ENCODE data around the gene NDUFS6. TPM values are rescaled to one million over a fixed set of nuclear protein-coding genes. Genes with fewer than 3 reads are reported as not detected.

The NDUFS6 gene
- total RNA-seq, 2 donors from 2014 or later: 12.5 to 41.9 TPM

DNA sequence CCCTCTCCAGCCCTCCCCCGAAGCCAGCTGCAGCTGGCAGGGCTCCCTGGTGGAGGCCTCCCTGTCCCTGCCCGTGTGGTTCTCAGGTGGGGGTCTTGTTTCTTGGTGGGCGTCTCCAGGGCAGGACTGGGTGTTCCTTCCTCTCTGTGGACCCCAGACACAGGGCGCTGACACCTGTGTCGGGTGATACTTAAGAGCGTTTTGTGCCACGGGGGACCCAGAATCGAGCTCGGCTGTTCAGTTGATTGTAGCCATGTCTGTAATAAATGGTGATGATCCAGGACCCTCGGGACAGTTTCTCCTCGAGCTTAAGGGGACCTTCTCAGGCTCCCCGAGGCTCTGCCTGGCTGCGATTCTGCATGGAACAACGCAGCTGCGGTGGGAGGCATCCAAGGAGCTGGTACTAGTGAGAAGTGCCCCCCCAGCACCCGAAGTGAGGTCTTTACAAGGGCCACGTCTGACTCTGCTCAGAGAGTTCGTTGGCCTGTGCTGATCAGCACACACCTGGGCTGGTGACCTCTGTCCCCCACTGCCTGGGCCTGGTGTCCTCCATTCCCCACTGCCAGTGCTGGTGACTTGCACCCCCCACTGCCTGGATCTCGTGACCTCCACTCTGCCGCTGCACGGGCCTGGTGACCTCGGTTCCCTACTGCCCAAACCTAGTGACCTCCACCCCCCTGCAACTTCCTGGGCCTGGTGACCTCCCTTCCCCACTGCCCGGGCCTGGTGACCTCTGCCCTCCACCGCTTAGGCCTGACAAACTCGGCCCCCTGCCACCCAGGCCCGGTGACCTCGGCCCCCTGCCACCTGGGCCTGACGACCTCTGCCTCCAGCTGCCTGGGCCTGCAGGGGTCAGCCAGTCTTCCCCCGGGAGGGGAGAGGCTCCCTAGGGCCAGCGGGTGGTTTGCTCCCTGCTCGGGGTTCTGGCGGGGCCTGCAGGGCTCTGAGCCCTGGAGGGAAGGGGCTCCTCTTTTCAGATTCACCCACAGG, 36.0 kb downstream of the NDUFS6 start:
- H3K27ac ChIP-seq: no peak overlapping the region
- H3K4me3 ChIP-seq: no peak overlapping the region
- H3K36me3 ChIP-seq (replicated peaks in 1 of 2; ENCODE audit: insufficient read depth in 1 of 2, low read depth in 2 of 2): no peaks in the 10 kb centered on the region
- DNase-seq (no peak), ATAC-seq (no peak)
- TF ChIP-seq POLR2A (IDR thresholded peaks at IDR 0.05): no peak
- TF ChIP-seq, protein P1, sequence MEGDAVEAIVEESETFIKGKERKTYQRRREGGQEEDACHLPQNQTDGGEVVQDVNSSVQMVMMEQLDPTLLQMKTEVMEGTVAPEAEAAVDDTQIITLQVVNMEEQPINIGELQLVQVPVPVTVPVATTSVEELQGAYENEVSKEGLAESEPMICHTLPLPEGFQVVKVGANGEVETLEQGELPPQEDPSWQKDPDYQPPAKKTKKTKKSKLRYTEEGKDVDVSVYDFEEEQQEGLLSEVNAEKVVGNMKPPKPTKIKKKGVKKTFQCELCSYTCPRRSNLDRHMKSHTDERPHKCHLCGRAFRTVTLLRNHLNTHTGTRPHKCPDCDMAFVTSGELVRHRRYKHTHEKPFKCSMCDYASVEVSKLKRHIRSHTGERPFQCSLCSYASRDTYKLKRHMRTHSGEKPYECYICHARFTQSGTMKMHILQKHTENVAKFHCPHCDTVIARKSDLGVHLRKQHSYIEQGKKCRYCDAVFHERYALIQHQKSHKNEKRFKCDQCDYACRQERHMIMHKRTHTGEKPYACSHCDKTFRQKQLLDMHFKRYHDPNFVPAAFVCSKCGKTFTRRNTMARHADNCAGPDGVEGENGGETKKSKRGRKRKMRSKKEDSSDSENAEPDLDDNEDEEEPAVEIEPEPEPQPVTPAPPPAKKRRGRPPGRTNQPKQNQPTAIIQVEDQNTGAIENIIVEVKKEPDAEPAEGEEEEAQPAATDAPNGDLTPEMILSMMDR (IDR thresholded peaks at IDR 0.05): no peak
- H3K4me1 ChIP-seq: no peaks in the 10 kb centered on the region
- no peaks in the 10 kb centered on the region for H3K27me3 ChIP-seq
- H3K9me3 ChIP-seq: no peaks in the 10 kb centered on the region
- intact Hi-C loops (cut with DNase I): no loop called here
- WGBS, 2 donors: 69 to 70% methylated on average over 20 to 32 of the region's 32 CpGs

DNA sequence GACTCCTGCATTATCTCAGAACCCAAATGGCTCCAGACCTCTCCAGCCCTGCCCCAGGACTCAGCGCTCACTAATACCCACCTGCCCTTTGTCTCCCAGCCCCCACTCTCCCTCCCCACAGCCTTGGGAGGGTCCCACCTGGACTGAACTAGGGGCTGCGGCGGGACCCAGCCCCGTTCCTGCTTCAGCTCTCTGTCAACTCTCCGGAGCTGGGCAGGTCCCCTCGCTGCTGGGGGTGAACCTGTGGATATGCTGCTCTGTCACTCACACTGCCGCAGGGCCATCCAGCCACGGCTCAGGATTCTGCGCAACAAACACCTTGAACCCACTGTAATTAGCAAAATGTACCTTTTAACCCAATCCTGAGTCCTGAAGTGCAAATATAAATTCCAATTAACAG, 36.8 kb downstream of the NDUFS6 start:
- intact Hi-C loops (cut with DNase I): no loop called here
- no peaks in the 10 kb centered on the region for H3K4me1 ChIP-seq
- H3K4me3 ChIP-seq: no peak overlapping the region
- no peaks in the 10 kb centered on the region for H3K9me3 ChIP-seq
- ATAC-seq (no peak), DNase-seq (no peak)
- no peaks in the 10 kb centered on the region for H3K27me3 ChIP-seq
- no peaks in the 10 kb centered on the region for H3K36me3 ChIP-seq (replicated peaks in 1 of 2; ENCODE audit: insufficient read depth in 1 of 2, low read depth in 2 of 2)
- TF ChIP-seq POLR2A (IDR thresholded peaks at IDR 0.05): no peak
- TF ChIP-seq, protein P1 (IDR thresholded peaks at IDR 0.05): no peak
- no peak overlapping the region for H3K27ac ChIP-seq
- WGBS, 2 donors: 83 to 84% methylated on average over 5 to 9 of the region's 9 CpGs

DNA sequence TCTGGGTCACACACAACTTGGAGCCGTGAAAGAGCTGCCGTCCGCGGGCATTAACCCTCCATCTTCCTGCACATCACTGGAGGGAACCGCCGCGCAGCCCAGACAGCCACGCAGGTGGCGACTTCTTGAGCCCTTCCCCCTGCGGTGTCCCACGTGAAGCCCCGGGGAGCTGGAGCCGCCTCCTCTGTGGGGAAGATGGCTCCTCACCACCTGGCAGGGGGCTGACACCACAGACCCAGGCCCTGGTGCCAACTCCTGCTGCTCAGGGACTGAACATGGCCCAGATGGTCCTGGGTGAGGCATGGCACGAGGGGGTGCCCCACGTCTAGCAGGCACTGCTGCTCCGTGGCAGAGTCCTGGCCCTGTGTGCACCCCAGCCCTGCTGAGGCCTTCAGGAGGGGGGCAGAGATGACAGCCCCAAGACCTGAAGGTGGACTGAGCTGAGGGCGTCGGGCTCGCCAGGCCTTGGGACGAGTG, 38.9 kb downstream of the NDUFS6 start:
- ATAC-seq (no peak), DNase-seq (no peak)
- intact Hi-C loops (cut with DNase I): no loop called here
- WGBS, 2 donors: 65 to 74% methylated on average over 9 to 20 of the region's 20 CpGs
- Histone ChIP-seq H3K27me3 (no peaks in the 10 kb centered on the region), H3K4me1 (no peaks in the 10 kb centered on the region), H3K27ac (no peak overlapping the region), H3K36me3 (replicated peaks in 1 of 2; ENCODE audit: insufficient read depth in 1 of 2, low read depth in 2 of 2) (no peaks in the 10 kb centered on the region), H3K9me3 (no peaks in the 10 kb centered on the region), H3K4me3 (no peak overlapping the region)
- no peak for TF ChIP-seq POLR2A (IDR thresholded peaks at IDR 0.05)
- TF ChIP-seq, protein P1 (IDR thresholded peaks at IDR 0.05): no peak

DNA sequence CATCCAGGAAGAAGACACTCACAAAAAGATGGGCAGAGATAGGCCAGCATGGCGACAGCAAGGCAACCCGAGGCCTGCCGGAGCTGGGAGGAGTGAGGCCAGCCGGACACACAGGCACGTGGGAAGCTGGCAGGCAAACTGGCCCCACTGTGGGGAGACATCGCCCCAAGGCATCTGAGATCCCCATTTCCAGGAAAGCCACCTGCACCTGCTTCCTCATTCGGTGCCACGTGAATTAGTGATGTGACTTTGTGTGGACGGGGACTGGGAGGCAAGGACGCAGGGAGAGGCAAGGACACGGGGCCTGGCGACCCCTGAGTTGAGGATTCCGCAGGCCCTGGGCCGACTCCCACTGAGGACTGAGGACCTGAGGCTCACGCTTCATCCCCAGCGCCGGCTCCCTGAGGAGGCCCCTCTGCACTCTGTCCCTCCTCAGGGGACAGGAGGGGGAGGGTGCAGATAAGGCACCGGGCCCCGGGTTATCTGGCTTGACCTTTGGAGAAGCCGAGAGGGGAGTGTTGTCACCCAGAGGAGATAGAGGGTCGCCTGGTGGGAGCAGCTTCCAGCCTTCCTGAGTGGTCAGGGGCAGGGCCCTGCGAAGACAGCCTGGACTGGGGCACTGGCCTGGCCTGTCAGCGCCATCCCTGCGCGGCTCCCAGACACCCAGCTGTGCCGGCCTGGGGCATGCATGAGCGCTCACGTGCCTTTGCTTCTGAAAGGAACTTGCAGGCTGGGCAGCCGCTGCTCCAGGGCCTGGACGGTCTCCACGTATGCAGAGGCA, 39.7 kb downstream of the NDUFS6 start:
- no peaks in the 10 kb centered on the region for H3K27me3 ChIP-seq
- H3K27ac ChIP-seq: no peak overlapping the region
- H3K9me3 ChIP-seq: no peaks in the 10 kb centered on the region
- ATAC-seq (no peak), DNase-seq (no peak)
- TF ChIP-seq, protein P1 (IDR thresholded peaks at IDR 0.05): no peak
- TF ChIP-seq POLR2A (IDR thresholded peaks at IDR 0.05): no peak
- H3K4me3 ChIP-seq: no peak overlapping the region
- H3K36me3 ChIP-seq (replicated peaks in 1 of 2; ENCODE audit: insufficient read depth in 1 of 2, low read depth in 2 of 2): no peaks in the 10 kb centered on the region
- H3K4me1 ChIP-seq: no peaks in the 10 kb centered on the region
- 42 to 49% methylated on average over 19 to 31 of the region's 31 CpGs for WGBS, 2 donors
- intact Hi-C loops (cut with DNase I): no loop called here

Measured in body of pancreas (tissue), 4 donors.